Type B pancreatic cell (in vitro differentiated cells): ENCODE measurements around the gene CCDC102A. TPM values are rescaled to one million over a fixed set of nuclear protein-coding genes. Genes with fewer than 3 reads are reported as not detected.
A peak's percentile ranks its signal among the peaks of the same experiment; 100 is the strongest.

Experiments
- DNase-seq: peaks from one replicate; pipeline ENCODE4 v3.0.0; 2021; ENCODE audit warnings: mixed read lengths; ENCODE audit not compliant: unreplicated experiment; ENCODE audit errors: extremely low spot score
- H3K27ac Mint-ChIP-seq: 2 replicates; pipeline ENCODE4 v1.8.0; 2021; ENCODE audit warnings: mild to moderate bottlenecking, mixed read lengths
- H3K27me3 Mint-ChIP-seq: 2 replicates; pipeline ENCODE4 v1.8.0; 2021; ENCODE audit warnings: mixed read lengths
- H3K36me3 Mint-ChIP-seq: 2 replicates; pipeline ENCODE4 v1.8.0; 2021; ENCODE audit warnings: mixed read lengths
- H3K4me1 Mint-ChIP-seq: one replicate; pipeline ENCODE4 v1.8.0; 2021; ENCODE audit warnings: mixed read lengths; ENCODE audit not compliant: unreplicated experiment
- H3K4me3 Mint-ChIP-seq: 2 replicates; pipeline ENCODE4 v1.8.0; 2021; ENCODE audit warnings: mild to moderate bottlenecking, mixed read lengths
- H3K9me3 Mint-ChIP-seq: 2 replicates; pipeline ENCODE4 v1.8.0; 2021; ENCODE audit warnings: mixed read lengths
- CTCF ChIP-seq: fragments of 200-600 bp; sonication (generic); conservative IDR thresholded peaks from 2 replicates; pipeline ENCODE4 v1.5.0; 2021; ENCODE audit warnings: antibody characterized with exemption, mild to moderate bottlenecking
- total RNA-seq: library from RNA; stranded (reverse); gene quantifications from 2 replicates; pipeline ENCODE4 v1.2.1, GENCODE V29; 2021; ENCODE audit warnings: low replicate concordance

The CCDC102A gene
- total RNA-seq, 1 donor from 2014 or later = 14.4 TPM

DNA sequence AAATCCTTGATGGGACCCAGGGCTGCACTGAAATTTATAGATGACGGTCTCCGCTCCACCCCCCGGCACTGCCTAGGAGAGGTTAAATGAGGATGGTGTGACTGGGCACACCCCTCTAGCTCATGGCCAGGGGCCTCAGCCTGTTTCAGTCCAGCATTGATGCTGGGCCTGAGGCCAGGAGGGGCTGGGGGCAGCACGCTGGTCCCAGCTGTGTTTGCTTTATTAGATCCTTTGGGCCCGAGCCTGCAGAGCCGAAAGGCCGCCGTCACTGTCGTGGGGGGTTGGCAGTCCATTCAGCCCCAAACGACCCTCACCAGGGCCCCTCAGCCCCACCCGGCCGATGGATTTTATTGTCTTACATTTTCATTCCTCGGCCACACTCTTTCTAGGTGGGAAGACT, 39.2 kb downstream of the CCDC102A start:
- Mint-ChIP-seq H3K36me3 (no peaks in the 10 kb centered on the region), H3K27me3 (no peaks in the 10 kb centered on the region), H3K27ac (no peak overlapping the region), H3K4me1 (peaks cover 17% of the 10 kb centered on the region), H3K9me3 (no peaks in the 10 kb centered on the region), H3K4me3 (no peak overlapping the region)
- no peak for DNase-seq
- TF ChIP-seq CTCF = no peak

- DNase-seq = no peak
- Mint-ChIP-seq H3K4me3 (no peak overlapping the region), H3K27ac (no peak overlapping the region), H3K27me3 (no peaks in the 10 kb centered on the region), H3K4me1 (peaks cover 4% of the 10 kb centered on the region), H3K9me3 (no peaks in the 10 kb centered on the region), H3K36me3 (no peaks in the 10 kb centered on the region)
- no peak for TF ChIP-seq CTCF
Measured at GRCh38 chr16:57493767-57494166, 42.6 kb downstream of the CCDC102A start.

DNA sequence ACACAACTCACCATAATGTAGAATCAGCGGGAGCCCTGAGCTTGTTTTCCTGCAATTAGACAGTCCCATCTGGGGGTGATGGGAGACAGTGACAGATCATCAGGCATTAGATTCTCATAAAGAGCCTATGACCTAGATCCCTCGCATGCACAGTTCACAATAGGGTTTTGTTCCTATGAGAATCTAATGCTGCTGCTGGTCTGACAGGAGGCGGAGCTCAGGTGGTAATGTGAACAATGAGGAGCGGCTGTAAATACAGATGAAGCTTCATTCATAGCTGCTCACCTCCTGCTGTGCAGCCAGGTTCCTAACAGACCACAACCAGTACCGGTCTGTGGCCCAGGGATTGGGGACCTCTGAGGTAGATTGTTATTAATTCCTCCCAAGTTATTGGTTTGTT, 47.1 kb downstream of the CCDC102A start:
- Mint-ChIP-seq H3K9me3 (no peaks in the 10 kb centered on the region), H3K4me3 (no peak overlapping the region), H3K36me3 (no peaks in the 10 kb centered on the region), H3K4me1 (peaks cover 21% of the 10 kb centered on the region), H3K27ac (no peak overlapping the region), H3K27me3 (no peaks in the 10 kb centered on the region)
- TF ChIP-seq CTCF = no peak
- DNase-seq = no peak

- Mint-ChIP-seq H3K36me3 (no peaks in the 10 kb centered on the region), H3K4me3 (peak overlapping the region; percentile 86), H3K9me3 (no peaks in the 10 kb centered on the region), H3K27me3 (no peaks in the 10 kb centered on the region), H3K27ac (peak overlapping the region; percentile 67), H3K4me1 (peaks cover 24% of the 10 kb centered on the region)
- no peak for TF ChIP-seq CTCF
- DNase-seq = no peak
Measured at GRCh38 chr16:57486858-57487834, 49.2 kb downstream of the CCDC102A start.

DNA sequence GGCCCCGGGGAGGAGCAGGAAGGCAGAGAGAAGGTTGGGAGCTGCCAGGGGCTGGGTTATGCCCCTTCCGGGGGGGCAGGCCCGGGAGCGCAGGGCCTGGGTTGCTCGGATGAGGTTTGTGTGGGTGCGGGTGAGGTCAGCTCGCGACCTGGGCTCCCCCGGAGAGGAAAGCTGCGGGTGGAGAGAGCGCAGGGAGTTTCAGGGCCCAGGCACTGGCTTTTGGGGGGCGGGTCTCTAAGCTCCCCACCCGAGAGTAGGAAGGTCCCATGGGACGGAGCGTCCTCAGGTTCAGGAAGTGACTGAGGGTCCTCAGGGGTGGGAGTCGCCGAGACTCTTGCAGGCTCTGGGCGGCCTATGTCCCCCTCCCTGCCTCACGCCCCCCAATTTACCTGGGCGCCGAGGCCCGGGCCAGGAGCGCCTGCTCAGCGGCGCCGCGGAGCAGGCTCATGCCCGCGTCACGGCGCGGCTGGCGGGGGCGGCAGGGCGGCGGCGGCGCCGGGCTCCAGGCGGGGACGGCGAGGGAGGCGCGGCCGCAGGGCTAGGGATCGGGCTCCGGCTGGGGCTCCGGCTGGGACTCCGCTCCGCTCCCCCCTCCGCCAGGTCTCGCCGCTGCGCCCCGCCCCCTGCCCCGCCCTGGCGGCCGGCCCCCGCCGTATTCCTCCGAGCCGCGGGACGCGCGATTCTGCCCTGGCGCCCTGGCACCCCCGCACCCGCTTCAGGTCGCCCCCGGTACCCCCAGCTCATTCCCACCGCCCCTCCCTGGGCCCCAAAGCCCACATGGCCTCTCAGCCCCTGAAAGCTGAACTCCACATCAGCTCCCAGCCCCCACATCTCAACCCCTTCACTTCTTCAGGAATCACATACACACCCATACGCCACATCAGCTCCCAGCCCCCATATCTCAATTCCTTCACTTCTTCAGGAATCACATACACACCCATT, 50.2 kb downstream of the CCDC102A start, which contains the start of gene DOK4:
Gene DOK4 (minus strand): TSS at position 578 of the 942 bp plus-strand sequence. CDS start 6,986 bp downstream, outside the sequence.
- Mint-ChIP-seq H3K27me3 (no peaks in the 10 kb centered on the region), H3K9me3 (no peaks in the 10 kb centered on the region), H3K4me1 (peaks cover 24% of the 10 kb centered on the region), H3K4me3 (peak within 1 kb of the TSS; percentile 93), H3K36me3 (no peaks in the 10 kb centered on the region), H3K27ac (peak within 1 kb of the TSS; percentile 67)
- DNase-seq = peak; percentile 83
- no peak for TF ChIP-seq CTCF
